ENCODE data around the gene CCDC178. TPM values are rescaled to one million over a fixed set of nuclear protein-coding genes. Genes with fewer than 3 reads are reported as not detected.

CCDC178 gene
- total RNA-seq, 1 donor from 2014 or later, result 0.27 TPM

DNA sequence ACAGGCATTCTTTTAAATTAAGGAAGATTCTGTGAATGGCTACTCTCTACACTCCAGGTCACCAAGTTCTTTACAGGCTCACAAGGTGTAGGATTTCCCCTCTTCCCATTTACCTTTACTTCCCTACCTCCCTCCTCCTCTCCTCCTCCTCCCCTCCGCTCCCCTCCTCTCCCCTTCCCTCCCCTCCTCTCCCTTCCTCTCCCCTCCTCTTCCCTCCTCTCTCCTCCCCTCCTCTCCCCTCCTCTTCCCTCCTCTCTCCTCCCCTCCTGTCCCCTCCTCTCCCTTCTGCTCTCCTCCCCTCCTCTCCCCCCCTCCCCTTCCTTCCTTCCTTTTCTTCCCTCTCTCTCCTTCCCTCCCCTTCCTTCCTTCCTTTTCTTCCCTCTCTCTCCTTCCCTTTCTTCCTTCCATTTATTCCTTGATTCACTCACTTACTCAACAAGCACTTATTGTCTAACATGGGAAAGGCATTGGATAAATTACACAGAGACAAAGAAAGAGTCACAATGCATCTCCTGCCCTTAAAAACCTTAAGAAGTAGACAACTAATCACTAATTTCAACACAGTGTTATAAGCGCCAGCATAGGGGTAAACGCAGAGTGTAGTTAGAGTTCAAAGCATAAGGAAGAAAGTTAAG is 152.3 kb downstream of the CCDC178 start:
- TF ChIP-seq, protein P1, sequence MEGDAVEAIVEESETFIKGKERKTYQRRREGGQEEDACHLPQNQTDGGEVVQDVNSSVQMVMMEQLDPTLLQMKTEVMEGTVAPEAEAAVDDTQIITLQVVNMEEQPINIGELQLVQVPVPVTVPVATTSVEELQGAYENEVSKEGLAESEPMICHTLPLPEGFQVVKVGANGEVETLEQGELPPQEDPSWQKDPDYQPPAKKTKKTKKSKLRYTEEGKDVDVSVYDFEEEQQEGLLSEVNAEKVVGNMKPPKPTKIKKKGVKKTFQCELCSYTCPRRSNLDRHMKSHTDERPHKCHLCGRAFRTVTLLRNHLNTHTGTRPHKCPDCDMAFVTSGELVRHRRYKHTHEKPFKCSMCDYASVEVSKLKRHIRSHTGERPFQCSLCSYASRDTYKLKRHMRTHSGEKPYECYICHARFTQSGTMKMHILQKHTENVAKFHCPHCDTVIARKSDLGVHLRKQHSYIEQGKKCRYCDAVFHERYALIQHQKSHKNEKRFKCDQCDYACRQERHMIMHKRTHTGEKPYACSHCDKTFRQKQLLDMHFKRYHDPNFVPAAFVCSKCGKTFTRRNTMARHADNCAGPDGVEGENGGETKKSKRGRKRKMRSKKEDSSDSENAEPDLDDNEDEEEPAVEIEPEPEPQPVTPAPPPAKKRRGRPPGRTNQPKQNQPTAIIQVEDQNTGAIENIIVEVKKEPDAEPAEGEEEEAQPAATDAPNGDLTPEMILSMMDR (IDR thresholded peaks at IDR 0.05; ENCODE audit: borderline replicate concordance), result no peak
- no peaks in the 10 kb centered on the region for H3K36me3 ChIP-seq
- intact Hi-C loops (cut with micrococcal nuclease), result no loop called here
- no peak for DNase-seq
- peaks cover 4% of the 10 kb centered on the region for H3K27me3 ChIP-seq (ENCODE audit: low read depth)
- no peak overlapping the region for H3K4me3 ChIP-seq
- H3K9me3 ChIP-seq (replicated peaks), result no peaks in the 10 kb centered on the region
- H3K4me1 ChIP-seq, result no peaks in the 10 kb centered on the region
- H3K27ac ChIP-seq (replicated peaks), result no peak overlapping the region

DNA sequence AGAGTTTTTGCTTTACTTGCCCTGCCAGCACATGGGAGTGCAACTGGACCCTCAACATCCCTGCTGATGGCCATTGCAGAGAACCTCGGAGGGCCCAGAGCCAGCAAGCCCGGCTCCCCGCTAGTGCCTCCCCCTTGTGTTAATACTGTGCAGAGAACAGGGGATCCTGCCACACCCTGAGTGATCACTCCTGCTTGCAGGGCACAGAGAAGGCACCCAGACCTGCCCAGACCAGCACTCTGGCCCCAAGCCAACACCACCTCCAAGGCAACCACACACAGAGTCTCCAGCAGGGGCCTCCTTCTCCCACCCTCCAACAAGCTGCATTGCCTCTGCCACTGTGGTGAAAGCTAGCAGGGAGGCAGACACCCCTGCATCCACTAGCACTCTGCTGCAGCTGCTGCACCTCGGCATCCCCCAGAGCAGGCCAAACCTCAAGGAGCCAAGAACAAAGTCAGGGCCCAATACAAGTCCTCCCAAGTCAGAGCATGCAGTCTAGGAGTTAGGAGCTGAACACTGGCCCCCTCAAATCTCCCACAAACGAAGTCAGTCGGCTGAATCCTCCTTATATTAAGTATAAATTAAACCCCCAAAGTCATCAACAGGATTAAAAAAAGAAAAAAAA is 157.7 kb downstream of the CCDC178 start:
- H3K4me3 ChIP-seq, result no peak overlapping the region
- TF ChIP-seq, protein P1 (IDR thresholded peaks at IDR 0.05; ENCODE audit: borderline replicate concordance), result no peak
- H3K4me1 ChIP-seq, result no peaks in the 10 kb centered on the region
- no peak overlapping the region for H3K27ac ChIP-seq (replicated peaks)
- peaks cover 4% of the 10 kb centered on the region for H3K27me3 ChIP-seq (ENCODE audit: low read depth)
- no peak for DNase-seq
- H3K9me3 ChIP-seq (replicated peaks), result no peaks in the 10 kb centered on the region
- intact Hi-C loops (cut with micrococcal nuclease), result no loop called here
- H3K36me3 ChIP-seq, result no peaks in the 10 kb centered on the region

DNA sequence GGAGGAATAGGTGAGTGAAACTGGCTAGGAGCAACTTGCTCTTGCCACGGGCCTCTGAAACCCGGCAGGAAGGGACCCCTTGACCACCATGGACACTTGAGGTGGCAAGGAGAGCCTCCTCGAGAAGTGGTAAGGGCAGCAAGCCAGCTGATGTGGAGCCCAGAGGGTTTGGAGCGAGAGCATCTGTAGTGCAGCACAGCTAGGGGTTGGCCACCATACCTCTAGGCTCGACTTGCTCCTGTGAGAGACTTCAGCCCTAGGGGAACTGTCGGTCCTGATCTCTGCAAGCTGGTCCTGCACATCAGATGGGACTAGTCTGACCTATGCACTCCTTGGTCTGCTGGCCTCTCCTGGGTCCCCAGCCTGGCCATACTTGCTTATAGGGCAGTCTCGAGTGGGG is 158.4 kb downstream of the CCDC178 start:
- TF ChIP-seq, protein P1 (IDR thresholded peaks at IDR 0.05; ENCODE audit: borderline replicate concordance), result no peak
- intact Hi-C loops (cut with micrococcal nuclease), result no loop called here
- Histone ChIP-seq H3K36me3 (no peaks in the 10 kb centered on the region), H3K9me3 (replicated peaks) (no peaks in the 10 kb centered on the region), H3K4me1 (no peaks in the 10 kb centered on the region), H3K4me3 (no peak overlapping the region), H3K27ac (replicated peaks) (no peak overlapping the region), H3K27me3 (ENCODE audit: low read depth) (no peaks in the 10 kb centered on the region)
- no peak for DNase-seq

DNA sequence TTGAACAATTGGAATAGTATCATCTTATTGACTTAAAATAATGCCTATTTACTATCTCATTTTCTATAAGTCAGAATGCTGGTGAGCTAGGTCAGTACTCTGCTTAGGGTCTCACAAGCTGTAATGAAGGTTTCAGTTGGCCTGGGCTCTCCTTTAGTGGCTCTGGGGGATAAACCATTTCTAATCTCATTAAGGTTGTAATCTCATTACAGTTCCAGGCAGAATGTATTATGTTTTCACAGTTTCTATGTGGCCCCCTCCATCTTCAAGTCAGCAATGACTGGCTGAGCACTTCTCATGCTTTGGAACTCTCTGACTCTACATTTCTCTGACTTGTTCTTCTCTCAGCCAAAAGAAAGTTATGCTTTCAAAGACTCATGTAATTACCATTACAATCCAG is 163.1 kb downstream of the CCDC178 start:
- no peak overlapping the region for H3K27ac ChIP-seq (replicated peaks)
- H3K9me3 ChIP-seq (replicated peaks), result no peaks in the 10 kb centered on the region
- no peaks in the 10 kb centered on the region for H3K36me3 ChIP-seq
- TF ChIP-seq, protein P1 (IDR thresholded peaks at IDR 0.05; ENCODE audit: borderline replicate concordance), result no peak
- H3K4me3 ChIP-seq, result no peak overlapping the region
- no peaks in the 10 kb centered on the region for H3K27me3 ChIP-seq (ENCODE audit: low read depth)
- intact Hi-C loops (cut with micrococcal nuclease), result no loop called here
- H3K4me1 ChIP-seq, result no peaks in the 10 kb centered on the region
- no peak for DNase-seq

DNA sequence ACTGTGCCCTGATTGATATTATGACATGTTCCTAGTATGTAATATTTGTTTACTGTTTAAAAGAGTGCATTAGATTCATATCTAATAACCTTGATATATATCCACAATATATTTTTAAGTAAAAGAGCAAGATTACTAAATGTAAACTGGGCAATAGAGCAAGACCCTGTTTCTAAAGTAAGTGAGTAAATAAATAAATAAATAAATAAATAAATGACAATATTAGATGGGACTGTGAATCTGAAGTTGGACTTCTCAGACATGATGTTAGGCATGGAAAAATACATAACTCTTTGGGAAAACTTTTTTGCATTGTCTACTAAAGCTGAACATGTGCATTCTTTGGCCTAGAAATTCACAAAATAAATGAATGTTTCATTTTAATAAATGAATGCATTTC is 164.7 kb downstream of the CCDC178 start:
- no peak overlapping the region for H3K4me3 ChIP-seq
- DNase-seq, result no peak
- intact Hi-C loops (cut with micrococcal nuclease), result no loop called here
- no peak overlapping the region for H3K27ac ChIP-seq (replicated peaks)
- H3K4me1 ChIP-seq, result no peaks in the 10 kb centered on the region
- TF ChIP-seq, protein P1 (IDR thresholded peaks at IDR 0.05; ENCODE audit: borderline replicate concordance), result no peak
- H3K9me3 ChIP-seq (replicated peaks), result peaks cover 5% of the 10 kb centered on the region
- no peaks in the 10 kb centered on the region for H3K27me3 ChIP-seq (ENCODE audit: low read depth)
- no peaks in the 10 kb centered on the region for H3K36me3 ChIP-seq
